H1 (cell line): ENCODE measurements around the gene SLC22A9. TPM values are rescaled to one million over a fixed set of nuclear protein-coding genes. Genes with fewer than 3 reads are reported as not detected.

ENCODE experiments used
- CTCF ChIA-PET: fragments of 300-600 bp; sonication (Branson Sonifier 250); formaldehyde crosslinking; loops from one replicate; lab custom pipeline; 2021; ENCODE audit not compliant: partially characterized antibody; lab: Charles Lee
- POLR2A ChIA-PET: fragments of 300-600 bp; sonication (Branson Sonifier 250); formaldehyde crosslinking; loops from one replicate; lab custom pipeline; 2021; ENCODE audit warnings: inconsistent platforms; ENCODE audit not compliant: partially characterized antibody; lab: Charles Lee
- DNase-seq, 2 experiments: peaks; one replicate each; pipeline versions ENCODE4 v3.0.0 to v3.0.0-alpha.2; 2010 to 2022; ENCODE audit warnings: low spot score in 2 of 2, low read depth in 1 of 2, mixed read lengths in 1 of 2
- FAIRE-seq: peaks from 2 replicates; lab custom pipeline; 2011; peaks lifted over from hg19 to GRCh38; lab: Jason Lieb, UNC
- H2AFZ ChIP-seq: 2 replicates; pipeline ENCODE4 v1.8.1; 2012; ENCODE audit warnings: low read length, inconsistent platforms
- H2AK5ac ChIP-seq: 2 replicates; pipeline ENCODE4 v1.6.1; 2013; ENCODE audit warnings: low read depth, low read length
- H2BK120ac ChIP-seq: replicated peaks from 2 replicates; pipeline ENCODE3; 2013; ENCODE audit warnings: low read depth, low read length, inconsistent platforms
- H2BK12ac ChIP-seq: 2 replicates; pipeline ENCODE4 v1.6.1; 2013; ENCODE audit warnings: low read depth, low read length
- H2BK15ac ChIP-seq: 2 replicates; pipeline ENCODE4 v1.6.1; 2013; ENCODE audit warnings: low read length
- H2BK20ac ChIP-seq: 2 replicates; pipeline ENCODE4 v1.6.1; 2013; ENCODE audit warnings: low read length
- H2BK5ac ChIP-seq: 2 replicates; pipeline ENCODE4 v1.6.1; 2013; ENCODE audit warnings: low read depth, low read length
- H3K14ac ChIP-seq: 2 replicates; pipeline ENCODE4 v1.6.1; 2013; ENCODE audit warnings: inconsistent platforms; ENCODE audit not compliant: insufficient read length
- H3K18ac ChIP-seq: 2 replicates; pipeline ENCODE4 v1.6.1; 2013; ENCODE audit warnings: low read length; ENCODE audit errors: extremely low read depth
- H3K23ac ChIP-seq: 2 replicates; pipeline ENCODE4 v1.6.1; 2013; ENCODE audit warnings: inconsistent platforms; ENCODE audit not compliant: insufficient read length
- H3K23me2 ChIP-seq: 2 replicates; pipeline ENCODE4 v1.6.1; 2013; ENCODE audit warnings: low read depth, low read length
- H3K27ac ChIP-seq: 2 replicates; pipeline ENCODE4 v1.6.1; 2011; ENCODE audit warnings: low read depth, low read length, inconsistent platforms
- H3K27me3 ChIP-seq, 4 experiments: replicated peaks in 1 of 4; 1 replicate in 1 of 4; 2 replicates in 3 of 4; pipeline versions ENCODE4 v1.6.1 to v1.8.1; 2011 to 2013; ENCODE audit warnings: low read length in 3 of 4, mild to moderate bottlenecking in 3 of 4, inconsistent platforms in 2 of 4, mixed read lengths in 2 of 4, moderate library complexity in 1 of 4; ENCODE audit not compliant: control insufficient read depth in 3 of 4, insufficient read depth in 3 of 4; ENCODE audit errors: extremely low read depth in 1 of 4
- H3K36me3 ChIP-seq, 4 experiments: 2 replicates each; pipeline versions ENCODE4 v1.6.1 to v1.8.1; 2011 to 2013; ENCODE audit warnings: mild to moderate bottlenecking in 4 of 4, low read length in 3 of 4, moderate library complexity in 2 of 4, control low read depth in 1 of 4, inconsistent platforms in 1 of 4; ENCODE audit not compliant: insufficient read depth in 4 of 4, control insufficient read depth in 2 of 4
- H3K4ac ChIP-seq: replicated peaks from 2 replicates; pipeline ENCODE3; 2013; ENCODE audit warnings: low read length, low read depth, mixed read lengths, inconsistent platforms; ENCODE audit not compliant: insufficient read length
- H3K4me1 ChIP-seq, 4 experiments: replicated peaks in 1 of 4; 1 replicate in 1 of 4; 2 replicates in 3 of 4; pipeline versions ENCODE4 v1.6.1 to v1.8.1; 2011 to 2013; ENCODE audit warnings: low read length in 3 of 4, inconsistent platforms in 2 of 4, mixed read lengths in 1 of 4; ENCODE audit not compliant: insufficient read depth in 4 of 4, control insufficient read depth in 3 of 4
- H3K4me2 ChIP-seq, 2 experiments: 2 replicates each; pipeline versions ENCODE4 v1.6.1 to v1.8.1; 2011 to 2013; ENCODE audit warnings: low read depth in 2 of 2, low read length in 2 of 2, control low read depth in 1 of 2, inconsistent platforms in 1 of 2, mild to moderate bottlenecking in 1 of 2; ENCODE audit not compliant: insufficient read depth in 1 of 2
- H3K4me3 ChIP-seq, 4 experiments: fragments of 200-600, 300-600 bp in 1 of 4; sonication (generic), shearing (Covaris generic), sonication (Bioruptor Twin) in 1 of 4; 2 replicates each; pipeline versions ENCODE4 v1.5.1 to v1.8.1; 2011 to 2016; ENCODE audit warnings: low read length in 4 of 4, low read depth in 3 of 4, control low read depth in 2 of 4, inconsistent platforms in 2 of 4, mild to moderate bottlenecking in 2 of 4, mixed read lengths in 1 of 4, moderate library complexity in 1 of 4; ENCODE audit not compliant: insufficient read depth in 2 of 4; ENCODE audit errors: extremely low read depth in 1 of 4
- H3K56ac ChIP-seq: replicated peaks from 2 replicates; pipeline ENCODE3; 2013; ENCODE audit warnings: low read depth, mild to moderate bottlenecking, mixed read lengths, low read length, inconsistent platforms; ENCODE audit not compliant: insufficient read length
- H3K79me1 ChIP-seq: 2 replicates; pipeline ENCODE4 v1.6.1; 2013; ENCODE audit warnings: low read depth, low read length, control low read depth
- H3K79me2 ChIP-seq, 2 experiments: 2 replicates each; pipeline versions ENCODE4 v1.6.1 to v1.8.1; 2012 to 2013; ENCODE audit warnings: low read length in 2 of 2, mild to moderate bottlenecking in 2 of 2, inconsistent platforms in 1 of 2; ENCODE audit not compliant: insufficient read depth in 2 of 2, control insufficient read depth in 1 of 2
- H3K9ac ChIP-seq, 4 experiments: replicated peaks in 1 of 4; 1 replicate in 1 of 4; 2 replicates in 3 of 4; pipeline versions ENCODE4 v1.6.1 to v1.8.1; 2011 to 2013; ENCODE audit warnings: low read depth in 3 of 4, low read length in 3 of 4, control low read depth in 2 of 4, mild to moderate bottlenecking in 2 of 4, moderate library complexity in 2 of 4, inconsistent platforms in 1 of 4; ENCODE audit errors: extremely low read depth in 1 of 4
- H3K9me3 ChIP-seq, 2 experiments: 2 replicates each; pipeline versions ENCODE4 v1.6.1 to v1.8.1; 2012 to 2013; ENCODE audit warnings: mild to moderate bottlenecking in 2 of 2, moderate library complexity in 2 of 2, control low read depth in 1 of 2, inconsistent platforms in 1 of 2, low read depth in 1 of 2, low read length in 1 of 2, mixed read lengths in 1 of 2; ENCODE audit not compliant: insufficient read depth in 2 of 2
- H4K20me1 ChIP-seq, 2 experiments: replicated peaks in 1 of 2; 2 replicates each; pipeline versions ENCODE3 to v1.8.1; 2011 to 2013; ENCODE audit warnings: inconsistent platforms in 2 of 2, low read length in 2 of 2, mild to moderate bottlenecking in 1 of 2; ENCODE audit not compliant: insufficient read depth in 2 of 2, control insufficient read depth in 1 of 2
- H4K5ac ChIP-seq: 2 replicates; pipeline ENCODE4 v1.6.1; 2013; ENCODE audit warnings: low read length, low read depth, mixed read lengths, inconsistent platforms; ENCODE audit not compliant: insufficient read length
- H4K8ac ChIP-seq: 2 replicates; pipeline ENCODE4 v1.8.0; 2013; ENCODE audit warnings: mild to moderate bottlenecking, moderate library complexity, low read length, inconsistent platforms; ENCODE audit not compliant: insufficient read depth; ENCODE audit errors: extremely low read depth
- H4K91ac ChIP-seq: replicated peaks from 2 replicates; pipeline ENCODE3; 2013; ENCODE audit warnings: low read length, mixed read lengths, inconsistent platforms; ENCODE audit not compliant: insufficient read length
- ASH2L ChIP-seq: fragments of 200-600, 300-600 bp; sonication (generic); IDR thresholded peaks from one replicate; pipeline ENCODE4 v1.7.1; 2017; ENCODE audit warnings: low read length
- CBX8 ChIP-seq: fragments of 300-800, 300-1000 bp; sonication (generic); IDR thresholded peaks from 2 replicates; pipeline ENCODE4 v1.7.1; 2016; ENCODE audit warnings: low read depth, low read length, borderline replicate concordance
- CREB1 ChIP-seq: IDR thresholded peaks from 2 replicates; pipeline ENCODE4 v1.6.1; 2012; ENCODE audit warnings: inconsistent platforms
- GABPA ChIP-seq: IDR thresholded peaks from 2 replicates; pipeline ENCODE4 v1.6.1; 2011; ENCODE audit warnings: mild to moderate bottlenecking, low read length, moderate library complexity, borderline replicate concordance; ENCODE audit not compliant: insufficient read depth
- GTF2F1 ChIP-seq: IDR thresholded peaks from 2 replicates; pipeline ENCODE4 v1.6.1; 2012; ENCODE audit warnings: low read depth, low read length, improper control_type of control experiment, borderline replicate concordance
- PHF8 ChIP-seq: fragments of 200-600 bp; sonication (generic); conservative IDR thresholded peaks from 2 replicates; pipeline ENCODE4 v1.7.1; 2012; ENCODE audit warnings: low read depth, mild to moderate bottlenecking, inconsistent platforms, low read length, moderate library complexity
- POLR2AphosphoS5 ChIP-seq: IDR thresholded peaks from 2 replicates; pipeline ENCODE4 v1.6.1; 2011; ENCODE audit warnings: low read depth, low read length
- POU5F1 ChIP-seq: IDR thresholded peaks from 2 replicates; pipeline ENCODE4 v1.6.1; 2011; ENCODE audit warnings: low read depth, mild to moderate bottlenecking, low read length, moderate library complexity
- RFX5 ChIP-seq: IDR thresholded peaks from 2 replicates; pipeline ENCODE4 v1.6.1; 2011; ENCODE audit warnings: low read depth, low read length, improper control_type of control experiment, borderline replicate concordance
- SUZ12 ChIP-seq: fragments of 200-600 bp; sonication (generic); IDR thresholded peaks from 2 replicates; pipeline ENCODE4 v1.6.1; 2012; ENCODE audit warnings: mild to moderate bottlenecking, inconsistent platforms, low read length, moderate library complexity, mixed read lengths
- TAF7 ChIP-seq: optimal IDR thresholded peaks from 2 replicates; pipeline ENCODE3; 2011; ENCODE audit warnings: low read depth, mild to moderate bottlenecking, inconsistent platforms, low read length, moderate library complexity, borderline replicate concordance
- TEAD4 ChIP-seq: IDR thresholded peaks from 2 replicates; pipeline ENCODE4 v1.6.1; 2012; ENCODE audit warnings: low read depth, low read length, inconsistent platforms, mixed read lengths
- polyA plus RNA-seq, 7 experiments: library from polyadenylated mRNA; depleted of rRNA in 3 of 7; stranded (reverse) in 5 of 7; unstranded in 2 of 7; fragments of >200 nt in 5 of 7; fragments of 200-250 nt in 2 of 7; gene quantifications; 1 replicate in 5 of 7; 2 replicates in 1 of 7; 4 replicates in 1 of 7; pipeline versions ENCODE4 v1.2.1 to v1.2.3, GENCODE V29; 2011 to 2013; ENCODE audit warnings: missing spikeins in 2 of 7, mixed read lengths in 2 of 7
- total RNA-seq: library from RNA; stranded (reverse); fragmentation: NEBNext Ultra II Directional; extraction: Animal tissue kit (Norgen Biotek cat#: 25700); gene quantifications from 2 replicates; pipeline ENCODE4 v1.2.1, GENCODE V29; 2021
- TF ChIP-seq, protein P1 (sequence below): IDR thresholded peaks from 2 replicates; pipeline ENCODE4 v1.6.1; 2012; ENCODE audit warnings: inconsistent platforms

The SLC22A9 gene
- total and polyA plus RNA-seq, 2 of the 8 experiments (the other 6 are each of a cell fraction or from before 2014, with no cell fraction given), result not detected

GRCh38 chr11:63321723-63322122 is 47.9 kb upstream of the SLC22A9 start:
- H3K4me3 ChIP-seq, result no peak overlapping the region
- no peak for DNase-seq
- no peak for TF ChIP-seq POU5F1
- TF ChIP-seq POLR2AphosphoS5, result no peak
- TF ChIP-seq GABPA, result no peak
- TF ChIP-seq GTF2F1, result no peak
- TF ChIP-seq RFX5, result no peak
- TF ChIP-seq SUZ12, result no peak
- TF ChIP-seq CBX8, result no peak
- TF ChIP-seq CREB1, result no peak
- no peak for TF ChIP-seq PHF8
- no peak for TF ChIP-seq ASH2L
- no peak for TF ChIP-seq TAF7
- TF ChIP-seq, protein P1, sequence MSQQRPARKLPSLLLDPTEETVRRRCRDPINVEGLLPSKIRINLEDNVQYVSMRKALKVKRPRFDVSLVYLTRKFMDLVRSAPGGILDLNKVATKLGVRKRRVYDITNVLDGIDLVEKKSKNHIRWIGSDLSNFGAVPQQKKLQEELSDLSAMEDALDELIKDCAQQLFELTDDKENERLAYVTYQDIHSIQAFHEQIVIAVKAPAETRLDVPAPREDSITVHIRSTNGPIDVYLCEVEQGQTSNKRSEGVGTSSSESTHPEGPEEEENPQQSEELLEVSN, result no peak
- no peak for TF ChIP-seq TEAD4
- no peak overlapping the region for H2AFZ ChIP-seq
- no peak overlapping the region for H4K5ac ChIP-seq
- H3K4me2 ChIP-seq, result no peak overlapping the region
- H3K23me2 ChIP-seq, result no peaks in the 10 kb centered on the region
- H2BK12ac ChIP-seq, result no peak overlapping the region
- CTCF ChIA-PET, result no interaction called here
- no peak for FAIRE-seq
- no peak overlapping the region for H4K91ac ChIP-seq
- H3K4ac ChIP-seq, result no peak overlapping the region
- 0 out of 4 replicates have a peak, but pooled peaks cover 0 to 3% of the 10 kb centered on the region in 2 experiments for H3K9me3 ChIP-seq
- no peaks in the 10 kb centered on the region for H3K36me3 ChIP-seq
- no peak overlapping the region for H3K14ac ChIP-seq
- no peak overlapping the region for H2BK120ac ChIP-seq
- H3K27ac ChIP-seq, result no peak overlapping the region
- H3K23ac ChIP-seq, result no peak overlapping the region
- H3K79me2 ChIP-seq, result no peaks in the 10 kb centered on the region
- no peak overlapping the region for H3K18ac ChIP-seq
- H2BK15ac ChIP-seq, result no peak overlapping the region
- no peaks in the 10 kb centered on the region for H3K79me1 ChIP-seq
- H3K4me1 ChIP-seq, result no peaks in the 10 kb centered on the region
- no peak overlapping the region for H2AK5ac ChIP-seq
- H3K9ac ChIP-seq, result no peak overlapping the region
- no peak overlapping the region for H4K8ac ChIP-seq
- H4K20me1 ChIP-seq, result no peaks in the 10 kb centered on the region
- no peaks in the 10 kb centered on the region for H3K27me3 ChIP-seq
- no peak overlapping the region for H2BK20ac ChIP-seq
- POLR2A ChIA-PET, result no interaction called here
- H2BK5ac ChIP-seq, result no peak overlapping the region
- H3K56ac ChIP-seq, result no peak overlapping the region
